Natural killer cell (primary cell): ENCODE results near the gene MSI2. TPM values are rescaled to one million over a fixed set of nuclear protein-coding genes. Genes with fewer than 3 reads are reported as not detected.

Experiments used
- ATAC-seq, 3 donors: fragments of 150-1000 bp in 2 of 3; fragments of 200-7000 bp in 1 of 3; cut with Tn5 transposase; 1 replicate in 1 of 3; 2 replicates in 2 of 3; pipeline ENCODE4 v1.10.0; 2021; ENCODE audit warnings: mild to moderate bottlenecking in 2 of 3, moderate library complexity in 2 of 3
- DNase-seq, 2 donors: peaks; one replicate each; pipeline versions ENCODE4 v3.0.0 to v3.0.0-alpha.2; 2013 to 2021; ENCODE audit warnings: mixed read lengths in 1 of 2
- H3K27ac ChIP-seq: one replicate; pipeline ENCODE4 v1.5.1; 2013; ENCODE audit warnings: mild to moderate bottlenecking, low read length
- H3K27me3 ChIP-seq: one replicate; pipeline ENCODE4 v1.6.1; 2013; ENCODE audit warnings: low read length; ENCODE audit not compliant: control insufficient read depth, insufficient read depth
- H3K36me3 ChIP-seq: one replicate; pipeline ENCODE4 v1.6.1; 2013; ENCODE audit warnings: low read length; ENCODE audit not compliant: control insufficient read depth, insufficient read depth
- H3K4me1 ChIP-seq: one replicate; pipeline ENCODE4 v1.6.1; 2013; ENCODE audit warnings: low read length; ENCODE audit not compliant: control insufficient read depth, insufficient read depth
- H3K4me3 ChIP-seq: one replicate; pipeline ENCODE4 v1.5.1; 2013; ENCODE audit warnings: low read length
- H3K9me3 ChIP-seq: one replicate; pipeline ENCODE4 v1.6.1; 2013; ENCODE audit warnings: low read length; ENCODE audit not compliant: control insufficient read depth, insufficient read depth
- H3K27ac Mint-ChIP-seq, 2 donors: one replicate each; pipeline ENCODE4 v1.8.0; 2022; ENCODE audit warnings: mild to moderate bottlenecking in 2 of 2, mixed read lengths in 2 of 2, moderate library complexity in 1 of 2
- H3K27me3 Mint-ChIP-seq, 2 donors: one replicate each; pipeline ENCODE4 v1.8.0; 2022; ENCODE audit warnings: low read depth in 2 of 2, mixed read lengths in 2 of 2
- H3K36me3 Mint-ChIP-seq: one replicate; pipeline ENCODE4 v1.8.0; 2022; ENCODE audit warnings: mixed read lengths
- H3K4me1 Mint-ChIP-seq, 2 donors: one replicate each; pipeline ENCODE4 v1.8.0; 2022; ENCODE audit warnings: mixed read lengths in 2 of 2
- H3K4me3 Mint-ChIP-seq: one replicate; pipeline ENCODE4 v1.8.0; 2022; ENCODE audit warnings: mild to moderate bottlenecking, moderate library complexity, mixed read lengths
- H3K9me3 Mint-ChIP-seq, 2 donors: one replicate each; pipeline ENCODE4 v1.8.0; 2022; ENCODE audit warnings: mixed read lengths in 2 of 2
- CTCF ChIP-seq: fragments of 200-600 bp; IDR thresholded peaks from one replicate; pipeline ENCODE4 v1.8.0; 2022; ENCODE audit warnings: antibody characterized with exemption
- WGBS: methylation state at CpG from one replicate; pipeline ENCODE4 v1.1.7; 2013; ENCODE audit warnings: missing lambda C conversion rate; ENCODE audit not compliant: insufficient coverage; 5-methylcytosine and 5-hydroxymethylcytosine counted together
- intact Hi-C: fragments of 100-400 bp; cut with micrococcal nuclease; formaldehyde crosslinking; loops from one replicate; pipeline ENCODE4 v1.14.2; 2022
- total RNA-seq, 4 donors: library from RNA; stranded (reverse); fragments of 120-200 nt in 1 of 4; gene quantifications; one replicate each; pipeline versions ENCODE4 v1.2.3 to v1.2.4, GENCODE V29; 2013 to 2022

MSI2 gene
- total RNA-seq, 3 donors from 2014 or later (not counting 1 experiment from before 2014, with no cell fraction given), result 95.5 to 145 (median 96.8) TPM

- ATAC-seq (no peak), DNase-seq (no peak)
- Mint-ChIP-seq H3K9me3 (no peaks in the 10 kb centered on the region), H3K27ac (no peak overlapping the region), H3K4me1 (peaks cover 4 to 29% of the 10 kb centered on the region in 2 donors), H3K4me3 (no peak overlapping the region), H3K27me3 (no peaks in the 10 kb centered on the region), H3K36me3 (no peaks in the 10 kb centered on the region)
- Histone ChIP-seq H3K27ac (no peak overlapping the region), H3K36me3 (no peaks in the 10 kb centered on the region), H3K4me3 (no peak overlapping the region), H3K27me3 (no peaks in the 10 kb centered on the region), H3K9me3 (no peaks in the 10 kb centered on the region), H3K4me1 (no peaks in the 10 kb centered on the region)
- intact Hi-C loops, result no loop called here
- no peak for TF ChIP-seq CTCF
- 91% methylated on average over 5 of the region's 5 CpGs for WGBS
Observed at GRCh38 chr17:57326764-57327163, 70.4 kb downstream of the MSI2 start.

DNA sequence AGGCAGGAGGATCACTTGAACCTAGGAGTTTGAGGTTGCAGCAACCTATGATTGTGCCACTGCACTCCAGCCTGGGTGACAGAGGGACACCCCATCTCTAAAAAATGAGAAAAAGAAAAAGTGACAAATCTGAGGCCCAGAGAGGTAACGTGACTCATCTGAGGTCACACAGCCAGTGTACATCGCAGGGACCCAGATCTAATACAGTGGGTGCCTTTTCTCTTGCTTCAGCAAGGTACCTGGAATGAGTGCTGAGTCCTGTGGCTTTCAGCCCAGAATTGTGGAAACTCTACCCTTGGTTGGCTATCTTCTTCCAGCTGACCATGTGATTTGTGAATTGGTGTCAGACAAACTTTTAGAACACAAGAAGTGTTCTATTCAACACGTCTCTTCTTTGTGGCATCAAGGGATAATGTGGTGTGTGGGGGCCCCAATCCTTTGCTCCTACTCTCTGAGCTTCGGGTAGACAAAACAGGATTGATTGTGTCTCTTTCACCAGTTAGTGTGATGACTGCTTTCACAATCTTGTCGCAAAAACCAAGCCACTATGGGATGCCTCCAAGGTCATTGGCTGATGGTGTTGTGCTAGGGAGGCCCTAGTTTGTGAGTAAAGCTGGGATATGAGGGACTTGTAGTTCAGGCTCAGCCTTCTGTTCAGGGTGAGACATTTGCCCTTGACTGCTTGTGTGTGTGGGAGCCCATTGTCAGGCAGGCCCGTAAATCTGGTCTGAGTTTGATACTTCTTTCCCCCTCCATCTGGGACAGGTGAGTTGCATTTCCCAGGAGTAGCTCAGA lies 71.0 kb downstream of the MSI2 start:
- Mint-ChIP-seq H3K4me3 (no peak overlapping the region), H3K4me1 (peaks cover 4 to 29% of the 10 kb centered on the region in 2 donors), H3K36me3 (no peaks in the 10 kb centered on the region), H3K9me3 (no peaks in the 10 kb centered on the region), H3K27ac (no peak overlapping the region), H3K27me3 (no peaks in the 10 kb centered on the region)
- Histone ChIP-seq H3K27me3 (no peaks in the 10 kb centered on the region), H3K4me3 (no peak overlapping the region), H3K36me3 (no peaks in the 10 kb centered on the region), H3K9me3 (no peaks in the 10 kb centered on the region), H3K27ac (no peak overlapping the region), H3K4me1 (no peaks in the 10 kb centered on the region)
- DNase-seq (no peak), ATAC-seq (no peak)
- intact Hi-C loops, result no loop called here
- WGBS, result 96% methylated on average over 5 of the region's 6 CpGs
- no peak for TF ChIP-seq CTCF

GRCh38 chr17:57328109-57328882 lies 72.0 kb downstream of the MSI2 start:
- Histone ChIP-seq H3K27me3 (no peaks in the 10 kb centered on the region), H3K36me3 (no peaks in the 10 kb centered on the region), H3K27ac (no peak overlapping the region), H3K9me3 (no peaks in the 10 kb centered on the region), H3K4me1 (no peaks in the 10 kb centered on the region), H3K4me3 (no peak overlapping the region)
- Mint-ChIP-seq H3K36me3 (no peaks in the 10 kb centered on the region), H3K9me3 (no peaks in the 10 kb centered on the region), H3K4me3 (no peak overlapping the region), H3K27ac (no peak overlapping the region), H3K27me3 (no peaks in the 10 kb centered on the region), H3K4me1 (peaks cover 4 to 29% of the 10 kb centered on the region in 2 donors)
- ATAC-seq (no peak), DNase-seq (no peak)
- TF ChIP-seq CTCF, result no peak
- 100% methylated on average over 1 of the region's 1 CpG for WGBS
- intact Hi-C loops, result no loop called here
